Keratinocyte (primary cell): ENCODE data around the gene ZNF710. TPM values are rescaled to one million over a fixed set of nuclear protein-coding genes. Genes with fewer than 3 reads are reported as not detected.

Experiments
- DNase-seq: peaks from one replicate; pipeline ENCODE4 v3.0.0-alpha.2; 2011; ENCODE audit warnings: low read depth, missing footprints, low spot score
- FAIRE-seq: peaks from 2 replicates; lab custom pipeline; 2011; peaks lifted over from hg19 to GRCh38; lab: Jason Lieb, UNC
- H2AFZ ChIP-seq: 2 replicates; pipeline ENCODE4 v1.6.0; 2012; ENCODE audit warnings: low read length, control low read depth, inconsistent platforms; ENCODE audit not compliant: control insufficient read depth
- H3K27ac ChIP-seq: 2 replicates; pipeline ENCODE4 v1.5.1; 2011; ENCODE audit warnings: low read length; ENCODE audit not compliant: control insufficient read depth, insufficient read depth
- H3K27me3 ChIP-seq: 3 replicates; pipeline ENCODE4 v1.6.0; 2011; ENCODE audit warnings: low read length; ENCODE audit not compliant: control insufficient read depth, insufficient read depth; ENCODE audit errors: extremely low read depth
- H3K36me3 ChIP-seq, 2 experiments: 2 replicates in 1 of 2; 3 replicates in 1 of 2; pipeline ENCODE4 v1.5.1; 2011; ENCODE audit warnings: low read length in 2 of 2, mild to moderate bottlenecking in 1 of 2; ENCODE audit not compliant: control insufficient read depth in 2 of 2, insufficient read depth in 2 of 2; ENCODE audit errors: extremely low read depth in 1 of 2
- H3K4me1 ChIP-seq: 3 replicates; pipeline ENCODE4 v1.5.1; 2011; ENCODE audit warnings: low read length; ENCODE audit not compliant: control insufficient read depth, insufficient read depth; ENCODE audit errors: extremely low read depth
- H3K4me2 ChIP-seq: 3 replicates; pipeline ENCODE4 v1.6.0; 2011; ENCODE audit warnings: low read depth, low read length; ENCODE audit not compliant: control insufficient read depth, insufficient read depth; ENCODE audit errors: extremely low read depth
- H3K4me3 ChIP-seq, 3 experiments: fragments of 200-600 bp in 1 of 3; sonication (generic) in 1 of 3; 2 replicates in 2 of 3; 3 replicates in 1 of 3; pipeline ENCODE4 v1.5.1; 2011 to 2016; ENCODE audit warnings: low read length in 3 of 3, mild to moderate bottlenecking in 3 of 3, control low read depth in 2 of 3, inconsistent platforms in 1 of 3, low read depth in 1 of 3, mixed read lengths in 1 of 3, mixed run types in 1 of 3, moderate library complexity in 1 of 3; ENCODE audit not compliant: control insufficient read depth in 2 of 3, insufficient read depth in 2 of 3; ENCODE audit errors: extremely low read depth in 1 of 3
- H3K79me2 ChIP-seq: 2 replicates; pipeline ENCODE4 v1.6.0; 2012; ENCODE audit warnings: low read length; ENCODE audit not compliant: control insufficient read depth, insufficient read depth
- H3K9ac ChIP-seq: 3 replicates; pipeline ENCODE4 v1.6.0; 2011; ENCODE audit warnings: low read length; ENCODE audit not compliant: control insufficient read depth, insufficient read depth; ENCODE audit errors: extremely low read depth
- H3K9me1 ChIP-seq: 3 replicates; pipeline ENCODE4 v1.6.0; 2011; ENCODE audit warnings: low read length; ENCODE audit not compliant: control insufficient read depth, insufficient read depth; ENCODE audit errors: extremely low read depth
- H3K9me3 ChIP-seq: 2 replicates; pipeline ENCODE4 v1.5.1; 2012; ENCODE audit warnings: low read depth, low read length; ENCODE audit not compliant: control insufficient read depth
- H4K20me1 ChIP-seq: 3 replicates; pipeline ENCODE4 v1.6.0; 2011; ENCODE audit warnings: low read length; ENCODE audit not compliant: control insufficient read depth, insufficient read depth; ENCODE audit errors: extremely low read depth
- EZH2 ChIP-seq: IDR thresholded peaks from one replicate; pipeline ENCODE4 v1.6.1; 2012; ENCODE audit warnings: inconsistent platforms, mild to moderate bottlenecking, low read length, moderate library complexity
- dilution Hi-C: fragments of 300-500 bp; cut with MboI; formaldehyde crosslinking; loops from one replicate; pipeline ENCODE4 v1.7.0; 2020; ENCODE audit warnings: low sequenced_read_pairs; ENCODE audit not compliant: extremely low pct_ligation_motif_present
- polyA plus RNA-seq, 5 experiments: library from polyadenylated mRNA; depleted of rRNA in 3 of 5; stranded (reverse) in 3 of 5; stranded (forward) in 1 of 5; unstranded in 1 of 5; fragments of >200 nt; gene quantifications; 1 replicate in 1 of 5; 2 replicates in 3 of 5; 3 replicates in 1 of 5; pipeline versions ENCODE4 v1.2.1 to v1.2.3, GENCODE V29; 2011 to 2012; ENCODE audit warnings: missing spikeins in 2 of 5, low read depth in 1 of 5, low replicate concordance in 1 of 5
- TF ChIP-seq, protein P1 (sequence below), 3 experiments: IDR thresholded peaks in 1 of 3; conservative IDR thresholded peaks in 1 of 3; optimal IDR thresholded peaks in 1 of 3; 2 replicates in 2 of 3; 3 replicates in 1 of 3; pipeline versions ENCODE3 to v1.5.1; 2011; ENCODE audit warnings: low read length in 3 of 3, mild to moderate bottlenecking in 3 of 3, moderate library complexity in 2 of 3, control low read depth in 1 of 3, inconsistent platforms in 1 of 3; ENCODE audit not compliant: insufficient read depth in 2 of 3; ENCODE audit errors: extremely low read depth in 1 of 3

The ZNF710 gene
- polyA plus RNA-seq, 1 donor (not counting 4 experiments of a cell fraction or from before 2014, with no cell fraction given): 4.5 TPM

DNA sequence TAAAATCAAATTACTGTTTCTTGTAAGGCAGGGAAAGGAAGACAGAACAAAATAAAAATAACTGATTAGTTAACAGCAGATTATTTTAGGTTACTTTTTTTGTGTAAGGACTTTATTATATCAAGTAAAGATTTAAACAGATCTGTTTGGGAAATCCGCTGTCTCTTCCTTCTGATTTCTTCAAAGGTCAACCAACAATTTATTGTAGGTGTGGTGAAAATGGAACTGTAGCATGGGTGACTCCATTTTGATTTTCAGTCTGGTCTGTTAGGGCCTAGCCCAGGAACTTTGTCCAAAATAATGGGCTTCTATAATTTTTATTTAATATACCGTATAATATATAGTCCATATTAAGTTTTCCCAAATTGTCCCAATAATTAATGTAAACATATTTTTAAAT lies 114.7 kb downstream of the ZNF710 start:
- DNase-seq: no peak
- Histone ChIP-seq H3K9me3 (peaks cover 7% of the 10 kb centered on the region), H3K4me3 (no peak overlapping the region), H3K79me2 (no peaks in the 10 kb centered on the region), H3K4me2 (no peak overlapping the region), H3K4me1 (no peaks in the 10 kb centered on the region), H3K9ac (no peak overlapping the region), H3K36me3 (no peaks in the 10 kb centered on the region), H3K9me1 (no peaks in the 10 kb centered on the region), H3K27ac (no peak overlapping the region), H4K20me1 (no peaks in the 10 kb centered on the region), H3K27me3 (no peaks in the 10 kb centered on the region), H2AFZ (no peak overlapping the region)
- TF ChIP-seq, protein P1, sequence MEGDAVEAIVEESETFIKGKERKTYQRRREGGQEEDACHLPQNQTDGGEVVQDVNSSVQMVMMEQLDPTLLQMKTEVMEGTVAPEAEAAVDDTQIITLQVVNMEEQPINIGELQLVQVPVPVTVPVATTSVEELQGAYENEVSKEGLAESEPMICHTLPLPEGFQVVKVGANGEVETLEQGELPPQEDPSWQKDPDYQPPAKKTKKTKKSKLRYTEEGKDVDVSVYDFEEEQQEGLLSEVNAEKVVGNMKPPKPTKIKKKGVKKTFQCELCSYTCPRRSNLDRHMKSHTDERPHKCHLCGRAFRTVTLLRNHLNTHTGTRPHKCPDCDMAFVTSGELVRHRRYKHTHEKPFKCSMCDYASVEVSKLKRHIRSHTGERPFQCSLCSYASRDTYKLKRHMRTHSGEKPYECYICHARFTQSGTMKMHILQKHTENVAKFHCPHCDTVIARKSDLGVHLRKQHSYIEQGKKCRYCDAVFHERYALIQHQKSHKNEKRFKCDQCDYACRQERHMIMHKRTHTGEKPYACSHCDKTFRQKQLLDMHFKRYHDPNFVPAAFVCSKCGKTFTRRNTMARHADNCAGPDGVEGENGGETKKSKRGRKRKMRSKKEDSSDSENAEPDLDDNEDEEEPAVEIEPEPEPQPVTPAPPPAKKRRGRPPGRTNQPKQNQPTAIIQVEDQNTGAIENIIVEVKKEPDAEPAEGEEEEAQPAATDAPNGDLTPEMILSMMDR (optimal IDR thresholded peaks at IDR 0.05 in 1 of 3, IDR thresholded peaks at IDR 0.05 in 1 of 3, conservative IDR thresholded peaks at IDR 0.05 in 1 of 3; ENCODE audit: extremely low read depth in 1 of 3, insufficient read depth in 2 of 3, low read length in 3 of 3): no peak
- no peak for TF ChIP-seq EZH2
- FAIRE-seq: no peak
- dilution Hi-C loops: no loop called here

DNA sequence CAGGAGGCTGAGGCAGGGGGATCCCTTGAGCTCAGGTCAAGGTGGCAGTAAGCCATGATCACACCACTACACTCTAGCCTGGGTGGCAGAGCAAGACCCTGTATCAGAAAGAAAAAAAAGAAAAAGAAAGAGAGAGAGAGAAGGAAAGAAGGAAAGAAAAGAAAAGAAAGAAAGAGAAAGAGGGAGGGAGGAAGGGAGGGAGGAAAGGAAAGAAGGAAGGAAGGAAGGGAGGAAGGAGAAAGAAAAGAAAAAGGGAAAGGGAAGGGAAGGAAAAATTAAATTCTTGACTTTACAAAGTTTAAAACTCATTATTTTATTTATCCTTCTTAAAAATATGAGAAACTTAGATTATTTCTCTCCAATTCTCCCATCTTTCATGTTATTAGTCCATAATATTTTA lies 118.2 kb downstream of the ZNF710 start:
- no peak for DNase-seq
- TF ChIP-seq, protein P1 (optimal IDR thresholded peaks at IDR 0.05 in 1 of 3, IDR thresholded peaks at IDR 0.05 in 1 of 3, conservative IDR thresholded peaks at IDR 0.05 in 1 of 3; ENCODE audit: extremely low read depth in 1 of 3, insufficient read depth in 2 of 3, low read length in 3 of 3): no peak
- TF ChIP-seq EZH2: no peak

More for the DNA sequence above, 118.2 kb downstream of the ZNF710 start:
- Histone ChIP-seq H3K36me3 (no peaks in the 10 kb centered on the region), H2AFZ (no peak overlapping the region), H3K27me3 (no peaks in the 10 kb centered on the region), H3K4me1 (no peaks in the 10 kb centered on the region), H3K9me3 (peaks cover 2% of the 10 kb centered on the region), H3K27ac (no peak overlapping the region), H3K4me2 (no peak overlapping the region), H3K9ac (no peak overlapping the region), H4K20me1 (no peaks in the 10 kb centered on the region), H3K9me1 (no peaks in the 10 kb centered on the region), H3K79me2 (no peaks in the 10 kb centered on the region), H3K4me3 (no peak overlapping the region)
- no peak for FAIRE-seq
- dilution Hi-C loops: no loop called here
